ENCODE data around the gene H3-3A. TPM values are rescaled to one million over a fixed set of nuclear protein-coding genes. Genes with fewer than 3 reads are reported as not detected.

H3-3A gene
- total and polyA plus RNA-seq, 2 of the 8 experiments (the other 6 are each of a cell fraction or from before 2014, with no cell fraction given) = 1,157 to 1,223 TPM

DNA sequence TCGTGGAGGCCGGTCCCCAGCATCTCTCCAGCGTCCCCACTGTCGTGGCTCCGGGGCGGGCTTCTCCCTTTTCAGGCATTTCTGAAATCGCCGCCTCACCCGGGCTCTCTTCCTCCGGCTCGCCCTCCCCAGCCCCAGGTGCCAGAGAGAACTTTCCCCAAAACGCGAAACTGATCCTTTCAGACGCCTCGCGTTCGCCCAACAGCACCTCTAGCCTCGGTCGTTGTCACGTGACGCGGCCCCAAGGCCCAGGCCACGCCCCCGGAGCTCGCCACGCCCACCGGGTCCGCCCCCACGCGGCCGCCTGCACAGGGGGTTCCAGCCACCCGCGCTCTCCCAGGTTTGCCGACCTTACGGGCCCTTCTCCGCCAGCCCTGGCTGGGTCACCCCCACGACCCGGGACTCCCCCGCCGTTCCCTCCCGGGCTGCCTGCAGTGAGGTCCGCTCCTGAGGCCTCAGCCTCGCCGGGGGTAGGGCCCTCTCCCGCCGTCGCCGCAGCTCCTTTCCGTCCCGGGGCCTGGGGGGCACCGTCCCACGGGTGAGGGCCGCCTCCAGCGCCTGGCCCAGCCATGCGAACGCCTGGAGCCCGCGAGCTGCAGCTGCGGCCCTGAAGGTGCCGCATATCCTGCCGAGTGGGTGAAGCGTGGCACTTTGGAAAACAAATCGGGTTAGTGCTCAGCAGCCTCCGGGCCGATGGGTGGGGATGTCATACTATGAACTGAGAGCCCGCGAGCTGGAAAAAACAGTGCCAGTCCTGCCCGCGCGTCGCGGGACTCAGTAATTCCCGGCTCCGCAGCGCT, 21.0 kb downstream of the H3-3A start (continued):
- TF ChIP-seq USF2 (IDR thresholded peaks at IDR 0.05; ENCODE audit: low read length) (peak; percentile 95), BRCA1 (IDR thresholded peaks at IDR 0.05; ENCODE audit: low read depth, low read length) (no peak), ZNF274 (IDR thresholded peaks at IDR 0.05; ENCODE audit: borderline replicate concordance, extremely low read depth, low read length) (no peak), TAF1 (IDR thresholded peaks at IDR 0.05; ENCODE audit: low read depth, low read length) (peak; percentile 49; the same call in 1 of the 2 replicates)

Measured in H1 (cell line).